Ishikawa (cell line): ENCODE data around the gene MAEA.

ENCODE experiments used
- CEBPB ChIP-seq: IDR thresholded peaks from 2 replicates; pipeline ENCODE4 v1.6.1; 2012
- CREB1 ChIP-seq: IDR thresholded peaks from 2 replicates; pipeline ENCODE4 v1.6.1; 2012; ENCODE audit warnings: low read depth
- EGR1 ChIP-seq: IDR thresholded peaks from 2 replicates; pipeline ENCODE4 v1.6.1; 2012
- EP300 ChIP-seq: IDR thresholded peaks from 2 replicates; pipeline ENCODE4 v1.6.1; 2012; ENCODE audit warnings: borderline replicate concordance
- FOXM1 ChIP-seq: IDR thresholded peaks from 2 replicates; pipeline ENCODE4 v1.6.1; 2012; ENCODE audit warnings: low read depth, borderline replicate concordance
- MAX ChIP-seq: IDR thresholded peaks from 2 replicates; pipeline ENCODE4 v1.6.1; 2012
- NFIC ChIP-seq: IDR thresholded peaks from 2 replicates; pipeline ENCODE4 v1.6.1; 2012
- RAD21 ChIP-seq: IDR thresholded peaks from 2 replicates; pipeline ENCODE4 v1.6.1; 2012; ENCODE audit warnings: low read depth
- REST ChIP-seq: IDR thresholded peaks from 2 replicates; pipeline ENCODE4 v1.6.1; 2012; ENCODE audit warnings: low read depth, mild to moderate bottlenecking
- TAF1 ChIP-seq: IDR thresholded peaks from 2 replicates; pipeline ENCODE4 v1.6.1; 2012; ENCODE audit warnings: low read depth, mild to moderate bottlenecking
- TCF12 ChIP-seq: IDR thresholded peaks from 2 replicates; pipeline ENCODE4 v1.6.1; 2012; ENCODE audit warnings: low read depth
- TEAD4 ChIP-seq: IDR thresholded peaks from 2 replicates; pipeline ENCODE4 v1.6.1; 2012
- USF1 ChIP-seq: IDR thresholded peaks from 2 replicates; pipeline ENCODE4 v1.6.1; 2012
- YY1 ChIP-seq: IDR thresholded peaks from 2 replicates; pipeline ENCODE4 v1.6.1; 2012; ENCODE audit warnings: low read depth
- ZBTB7A ChIP-seq: IDR thresholded peaks from 2 replicates; pipeline ENCODE4 v1.6.1; 2012; ENCODE audit warnings: low read depth

The MAEA gene

GRCh38 chr4:1241936-1242505 is 47.7 kb upstream of the MAEA start:
- no peak for TF ChIP-seq ZBTB7A
- TF ChIP-seq REST = no peak
- no peak for TF ChIP-seq FOXM1
- no peak for TF ChIP-seq TEAD4
- no peak for TF ChIP-seq RAD21
- no peak for TF ChIP-seq EGR1
- no peak for TF ChIP-seq TCF12
- TF ChIP-seq CEBPB = no peak
- TF ChIP-seq EP300 = no peak
- no peak for TF ChIP-seq YY1
- no peak for TF ChIP-seq NFIC
- no peak for TF ChIP-seq MAX
- TF ChIP-seq USF1 = no peak
- TF ChIP-seq CREB1 = no peak
- TF ChIP-seq TAF1 = no peak

- TF ChIP-seq FOXM1 (no peak), USF1 (no peak), RAD21 (no peak), ZBTB7A (no peak), EP300 (no peak), CEBPB (no peak), CREB1 (no peak), EGR1 (no peak), MAX (no peak), NFIC (no peak), REST (no peak), YY1 (no peak), TAF1 (no peak), TCF12 (no peak), TEAD4 (no peak)
These were observed 46.9 kb upstream of the MAEA start for GRCh38 chr4:1242506-1243450.

GRCh38 chr4:1243451-1244080 is 46.1 kb upstream of the MAEA start:
- TF ChIP-seq REST (no peak), EP300 (no peak), FOXM1 (no peak), TAF1 (no peak), RAD21 (no peak), ZBTB7A (no peak), MAX (no peak)
